HG03378 (cell line): ENCODE data around the gene PPP1R26.
"Not testable (repeated sequence)": the region's sequence is repeated elsewhere in the genome, so short reads cannot be mapped to it uniquely, and the experiment has no call there.

Source experiments
- ATAC-seq: cut with Tn5 transposase; IDR thresholded peaks from one replicate; pipeline ENCODE4 v1.9.1; 2021; ENCODE audit warnings: mild to moderate bottlenecking, moderate library complexity; ENCODE audit not compliant: unreplicated experiment

PPP1R26 gene

DNA sequence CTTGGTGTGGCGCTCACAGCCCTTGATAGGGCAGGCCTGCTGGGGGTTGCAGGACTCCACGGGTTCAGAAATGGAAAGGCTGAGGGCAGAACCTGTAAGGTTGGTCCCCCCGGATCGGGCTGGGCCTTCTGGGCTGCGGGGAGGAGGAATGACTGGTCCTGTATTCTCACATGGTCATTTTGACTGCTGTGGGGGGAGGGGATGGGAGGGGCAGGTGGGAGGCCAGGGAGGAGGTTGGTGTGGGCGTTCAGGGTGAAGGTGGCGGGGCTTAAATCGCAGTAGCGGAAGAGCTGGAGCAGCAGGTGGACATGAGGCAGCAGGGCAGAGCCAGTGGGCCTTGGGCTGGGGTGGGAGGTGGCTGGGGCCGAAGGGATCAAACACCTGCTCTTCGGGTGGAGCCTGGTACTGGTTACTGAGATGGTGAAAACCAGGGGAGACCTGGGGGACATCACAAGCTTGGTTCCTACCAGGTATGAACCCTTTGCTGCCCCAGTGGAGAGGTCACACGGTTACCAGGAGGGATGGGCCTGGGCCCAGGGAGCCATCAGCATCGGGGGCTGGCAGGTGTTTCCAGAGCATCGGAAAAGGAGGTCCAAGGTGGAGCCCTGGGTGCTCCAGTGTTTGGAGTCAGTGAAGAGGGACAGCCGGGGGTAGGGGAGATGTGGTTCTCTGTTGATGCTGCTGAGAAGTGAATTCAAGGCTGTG is 22.7 kb downstream of the PPP1R26 start:
- no peak for ATAC-seq

DNA sequence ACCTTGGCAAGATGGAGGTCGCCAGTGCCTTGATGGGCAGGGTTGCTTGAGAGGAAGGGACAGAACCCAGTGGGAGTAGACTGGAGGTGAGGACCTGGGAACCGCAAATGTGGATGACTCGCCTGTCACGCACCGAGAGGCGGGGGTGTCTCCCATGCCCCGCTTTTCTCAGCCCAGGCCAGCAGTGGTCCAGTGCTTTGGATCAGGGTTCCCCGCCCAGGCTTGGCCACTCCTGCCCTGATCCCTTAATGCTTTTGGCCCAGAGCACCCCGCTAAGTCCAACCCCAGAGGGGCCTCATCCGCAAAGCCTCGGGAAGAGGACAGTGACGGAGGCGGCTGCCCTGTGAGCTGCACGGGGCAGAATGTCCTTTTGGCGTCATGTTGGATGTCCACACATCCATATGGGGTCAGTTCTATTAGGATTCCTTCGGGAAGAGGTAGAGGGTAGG is 23.3 kb downstream of the PPP1R26 start:
- no peak for ATAC-seq

DNA sequence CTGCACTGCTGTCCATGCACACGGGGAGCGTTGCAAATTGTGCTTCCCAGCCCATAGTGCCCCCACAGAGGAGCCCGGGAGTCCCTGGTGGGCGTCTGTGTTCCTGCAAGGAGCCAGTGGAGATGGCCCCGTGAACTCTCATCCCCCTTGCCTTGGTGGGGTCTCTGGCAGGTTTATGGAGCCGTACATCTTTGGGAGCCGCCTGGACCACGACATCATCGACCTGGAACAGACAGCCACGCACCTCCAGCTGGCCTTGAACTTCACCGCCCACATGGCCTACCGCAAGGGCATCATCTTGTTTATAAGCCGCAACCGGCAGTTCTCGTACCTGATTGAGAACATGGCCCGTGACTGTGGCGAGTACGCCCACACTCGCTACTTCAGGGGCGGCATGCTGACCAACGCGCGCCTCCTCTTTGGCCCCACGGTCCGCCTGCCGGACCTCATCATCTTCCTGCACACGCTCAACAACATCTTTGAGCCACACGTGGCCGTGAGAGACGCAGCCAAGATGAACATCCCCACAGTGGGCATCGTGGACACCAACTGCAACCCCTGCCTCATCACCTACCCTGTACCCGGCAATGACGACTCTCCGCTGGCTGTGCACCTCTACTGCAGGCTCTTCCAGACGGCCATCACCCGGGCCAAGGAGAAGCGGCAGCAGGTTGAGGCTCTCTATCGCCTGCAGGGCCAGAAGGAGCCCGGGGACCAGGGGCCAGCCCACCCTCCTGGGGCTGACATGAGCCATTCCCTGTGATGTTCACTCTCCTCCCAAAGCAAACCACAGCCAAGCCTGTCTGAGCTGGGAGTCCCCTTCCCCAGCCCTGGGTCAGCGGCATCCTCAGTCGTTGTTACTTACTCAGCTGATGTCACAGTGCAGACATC is 24.0 kb downstream of the PPP1R26 start:
- no peak for ATAC-seq

DNA sequence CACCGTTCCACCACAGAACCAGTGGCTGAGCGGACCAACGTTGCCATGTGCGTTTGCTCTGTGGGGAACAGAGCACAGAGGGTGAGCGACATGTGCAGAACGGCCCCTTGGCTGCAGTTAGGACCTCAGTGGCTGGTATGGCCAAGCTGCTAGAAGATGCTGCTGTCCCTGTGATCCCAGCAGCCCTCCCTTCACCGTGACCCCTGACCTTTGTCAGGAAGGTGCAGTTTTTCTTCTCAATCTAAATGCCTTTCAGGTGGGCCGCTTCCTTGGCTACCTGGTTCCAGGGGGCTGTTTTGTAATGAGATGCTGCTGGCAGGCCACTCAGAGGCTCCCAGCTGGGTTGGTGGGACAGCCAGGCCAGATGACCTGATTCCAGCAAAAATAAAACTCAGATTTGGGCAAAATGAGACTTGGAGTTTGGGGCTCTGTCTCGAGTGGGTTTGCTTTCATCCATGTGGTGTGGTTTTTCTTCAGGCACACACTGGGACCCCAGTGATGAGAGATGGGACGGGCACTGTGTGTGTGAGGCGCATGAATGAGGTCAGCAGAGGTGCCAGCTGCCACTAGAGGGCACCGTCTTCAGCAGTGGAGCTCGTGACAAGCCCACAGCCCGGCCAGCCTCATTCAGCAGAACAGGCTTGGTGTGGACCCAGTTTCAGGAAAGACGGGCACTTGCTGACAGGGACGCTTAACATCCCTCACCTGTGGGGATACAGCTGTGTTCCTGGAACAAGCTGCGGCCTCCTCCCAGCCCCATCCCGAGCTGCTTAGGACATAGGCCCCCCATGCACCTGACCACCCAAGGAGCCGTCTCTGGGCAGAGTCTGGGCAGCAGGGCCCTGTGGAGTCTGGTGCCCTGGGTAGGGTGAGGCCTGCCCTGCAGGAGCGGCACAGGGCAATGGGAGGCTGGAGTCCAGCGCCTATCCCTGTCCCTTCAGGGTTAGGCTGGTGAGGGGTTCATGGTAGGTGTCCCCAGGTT is 25.0 kb downstream of the PPP1R26 start:
- ATAC-seq, result no peak

DNA sequence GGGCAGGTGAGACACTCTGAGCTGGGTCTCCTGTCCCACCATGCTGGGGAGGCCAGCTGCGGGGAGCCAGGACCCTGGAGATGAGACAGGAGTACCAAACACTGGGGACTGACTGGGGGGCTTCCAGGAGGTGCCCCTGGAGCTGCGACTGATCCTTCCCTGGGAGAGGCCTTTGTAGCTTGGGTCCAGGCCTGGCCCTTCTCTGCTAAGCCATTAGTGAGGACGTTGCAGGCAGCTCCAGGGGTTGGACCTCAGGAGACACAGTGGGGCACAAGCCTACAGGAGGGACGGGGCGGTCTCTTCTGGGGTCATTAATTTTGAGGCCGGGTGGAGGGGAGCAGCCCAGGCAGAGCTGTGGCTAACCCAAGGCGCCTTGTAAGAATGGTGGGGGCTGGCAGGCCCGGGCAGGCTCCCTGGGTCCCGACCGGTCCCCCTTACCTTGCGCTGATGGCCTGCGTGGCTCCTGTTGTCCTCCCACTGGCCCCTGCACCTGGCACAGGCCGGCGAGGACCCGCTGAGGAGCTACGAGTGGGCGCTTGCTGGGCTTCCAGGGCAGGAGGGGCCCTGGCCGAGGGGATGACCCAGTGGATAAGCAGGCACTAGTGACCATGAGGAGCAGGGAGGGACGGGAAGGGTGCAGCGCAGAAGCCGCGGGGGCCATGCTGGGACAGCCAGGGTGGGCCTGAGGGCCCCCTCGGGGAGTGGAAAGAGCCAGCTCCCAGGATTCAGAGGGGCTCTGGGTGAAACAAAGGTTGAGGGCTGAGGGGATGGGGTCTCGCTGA is 26.0 kb downstream of the PPP1R26 start:
- ATAC-seq, result no peak

DNA sequence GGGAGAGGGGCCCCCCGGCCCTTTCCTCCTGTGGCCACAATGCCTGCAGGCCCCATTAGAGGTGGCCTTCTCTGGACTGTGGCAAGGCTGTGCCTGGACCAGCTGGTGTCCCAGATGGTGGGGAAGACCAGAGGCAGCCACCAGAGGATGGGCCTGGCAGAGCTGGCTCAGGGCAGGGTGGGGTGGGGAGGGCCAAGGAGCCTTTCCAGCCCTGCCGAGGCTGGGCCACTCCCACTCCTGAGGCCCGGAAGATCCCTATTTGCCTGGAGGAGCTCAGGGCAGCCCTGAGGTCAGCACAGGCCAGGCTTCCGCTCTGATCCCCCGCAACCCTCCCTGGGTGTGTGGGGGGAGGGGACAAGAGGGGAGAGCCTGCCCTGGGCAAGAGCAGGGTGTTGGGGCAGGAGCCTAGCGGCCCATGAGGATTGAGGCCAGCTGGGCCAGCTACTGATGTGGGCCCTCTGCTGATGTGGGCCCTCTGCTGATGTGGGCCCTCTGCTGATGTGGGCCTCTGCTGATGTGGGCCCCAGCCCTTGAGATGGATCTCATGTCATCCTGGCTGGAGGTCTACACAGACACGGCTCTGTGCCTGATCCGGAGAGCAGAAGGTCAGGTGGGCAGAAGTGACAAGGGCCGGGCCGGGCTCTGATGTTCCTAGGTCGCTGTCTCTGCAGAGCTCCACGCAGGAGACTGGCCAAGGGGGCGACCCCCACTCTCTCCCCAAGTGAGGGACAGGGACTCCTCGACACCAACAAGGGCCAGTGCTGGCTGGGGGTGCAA is 26.9 kb downstream of the PPP1R26 start:
- ATAC-seq, result no peak

DNA sequence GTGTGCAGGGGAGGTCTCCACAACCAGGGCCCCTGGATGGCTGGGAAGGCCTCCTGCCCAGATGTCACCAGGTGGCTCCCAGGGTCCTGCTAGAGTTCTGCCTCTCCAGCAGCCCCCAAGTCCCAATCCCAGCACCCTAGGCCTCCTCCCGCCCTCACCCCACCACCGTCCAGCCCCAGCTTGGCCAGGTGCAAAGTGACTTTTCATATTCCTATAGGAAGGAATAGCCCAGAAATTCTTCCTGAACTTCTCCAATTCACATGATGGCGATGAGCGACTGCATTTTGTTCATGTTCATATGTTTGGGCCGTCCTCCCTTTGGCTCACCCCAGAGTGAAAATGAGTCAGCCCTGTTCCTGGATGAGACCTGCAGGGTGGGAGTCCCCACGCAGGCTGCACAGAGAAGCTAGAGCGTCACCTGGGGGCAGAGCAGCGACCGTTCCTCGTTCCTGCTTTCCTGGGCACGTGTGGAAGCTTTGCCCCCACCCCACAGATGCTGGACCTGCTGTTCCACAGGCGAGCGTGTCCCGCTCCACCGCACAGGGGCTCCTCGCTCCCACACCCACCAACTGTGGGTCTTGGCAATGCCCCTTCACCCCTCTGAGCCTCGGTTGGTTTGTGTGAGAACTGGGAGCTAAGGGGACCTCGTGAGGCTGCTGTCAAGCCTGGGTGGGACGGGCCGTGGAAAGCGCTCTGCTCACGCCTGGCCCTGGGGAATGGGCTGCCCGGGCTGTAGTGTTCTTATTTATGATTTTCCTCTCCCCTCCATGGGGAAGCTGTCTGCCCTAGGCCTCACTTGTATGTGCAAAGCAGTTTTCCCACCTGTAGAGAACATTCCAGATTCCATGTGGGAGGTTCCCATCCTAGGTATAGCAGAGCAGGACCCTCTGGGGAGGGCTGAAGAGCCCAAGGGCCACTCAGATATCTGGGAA is 27.8 kb downstream of the PPP1R26 start:
- no peak for ATAC-seq

DNA sequence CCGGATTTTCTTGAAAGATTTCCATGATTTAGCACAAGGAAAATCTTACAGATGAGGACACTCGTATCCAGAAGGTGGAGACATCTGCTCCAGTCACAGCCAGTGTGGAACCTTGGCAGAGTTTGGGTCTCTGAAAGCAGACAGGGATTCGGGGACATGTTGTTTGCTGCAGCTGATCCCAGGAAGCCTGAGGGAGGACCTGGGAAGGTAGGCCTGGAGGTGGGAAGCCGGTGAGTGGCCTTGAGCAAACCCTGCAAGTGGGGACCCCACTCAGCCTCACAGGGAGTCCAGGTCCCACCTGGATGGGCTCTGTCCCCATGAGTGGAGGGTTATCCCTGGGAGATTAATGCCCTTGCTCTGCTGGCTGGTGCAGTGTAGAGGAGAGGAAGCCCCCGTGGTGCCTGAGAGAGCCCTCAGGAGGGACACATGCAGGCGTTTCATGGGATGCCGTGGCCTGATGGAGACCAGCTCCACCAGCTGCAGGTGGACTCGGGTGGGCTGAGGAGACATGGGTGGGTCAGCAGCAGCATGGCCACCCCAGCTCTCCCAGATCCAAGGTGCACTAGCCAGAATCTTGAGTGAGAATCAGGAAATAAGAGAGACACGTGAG is 28.7 kb downstream of the PPP1R26 start:
- ATAC-seq, result no peak

DNA sequence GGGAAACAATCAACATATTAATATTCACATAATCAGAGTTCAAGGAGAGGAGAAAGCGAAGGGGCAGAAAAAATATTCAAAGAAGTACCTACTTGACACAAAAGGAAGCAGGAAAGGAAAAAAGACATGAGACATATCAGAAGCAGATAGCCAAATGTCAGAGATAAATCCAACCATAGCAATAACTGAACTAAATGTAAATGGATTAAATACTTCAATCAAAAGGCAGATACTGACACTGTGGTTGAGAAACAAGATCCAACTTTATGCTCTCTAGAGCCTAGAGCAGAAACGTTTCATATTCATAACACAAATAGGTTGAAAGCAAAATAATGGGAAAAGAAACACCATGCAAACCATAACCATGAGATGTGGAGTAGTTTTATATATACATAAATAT is 29.9 kb downstream of the PPP1R26 start:
- no peak for ATAC-seq

DNA sequence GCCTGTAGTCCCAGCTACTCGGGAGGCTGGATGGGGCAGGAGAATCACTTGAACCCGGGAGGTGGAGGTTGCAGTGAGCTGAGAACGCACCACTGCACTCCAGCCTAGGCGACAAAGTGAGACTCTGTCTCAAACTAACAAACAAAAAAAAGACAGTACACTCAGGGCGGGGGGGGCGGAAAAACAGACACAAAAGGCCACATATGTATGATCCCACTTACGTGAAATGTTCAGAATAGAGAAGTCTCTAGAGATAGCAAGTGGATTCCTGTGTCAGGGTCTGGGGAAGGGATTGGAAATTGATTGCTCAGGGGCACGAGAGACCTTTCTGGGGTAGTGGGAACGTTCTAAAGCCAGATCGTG is 32.6 kb downstream of the PPP1R26 start:
- ATAC-seq, result no peak

DNA sequence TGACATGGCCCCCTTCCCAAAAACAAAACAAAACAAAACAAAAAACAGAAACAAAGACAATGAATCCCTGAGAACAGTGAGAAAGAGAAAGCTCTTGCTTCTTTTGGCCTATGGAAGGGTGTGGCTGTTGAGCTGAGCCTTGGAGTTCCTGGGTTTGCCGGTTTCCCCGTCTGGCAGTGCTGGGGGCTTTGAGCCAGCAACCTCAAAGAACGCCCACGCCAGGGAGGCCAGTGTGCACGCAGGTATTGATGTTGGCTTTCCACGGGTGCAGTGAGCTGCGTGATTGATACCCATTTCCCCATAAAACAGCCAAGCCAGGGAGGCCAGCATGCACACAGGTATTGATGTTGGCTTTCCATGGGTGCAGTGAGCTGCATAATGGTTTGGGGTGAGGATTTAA is 33.3 kb downstream of the PPP1R26 start:
- ATAC-seq, result no peak

DNA sequence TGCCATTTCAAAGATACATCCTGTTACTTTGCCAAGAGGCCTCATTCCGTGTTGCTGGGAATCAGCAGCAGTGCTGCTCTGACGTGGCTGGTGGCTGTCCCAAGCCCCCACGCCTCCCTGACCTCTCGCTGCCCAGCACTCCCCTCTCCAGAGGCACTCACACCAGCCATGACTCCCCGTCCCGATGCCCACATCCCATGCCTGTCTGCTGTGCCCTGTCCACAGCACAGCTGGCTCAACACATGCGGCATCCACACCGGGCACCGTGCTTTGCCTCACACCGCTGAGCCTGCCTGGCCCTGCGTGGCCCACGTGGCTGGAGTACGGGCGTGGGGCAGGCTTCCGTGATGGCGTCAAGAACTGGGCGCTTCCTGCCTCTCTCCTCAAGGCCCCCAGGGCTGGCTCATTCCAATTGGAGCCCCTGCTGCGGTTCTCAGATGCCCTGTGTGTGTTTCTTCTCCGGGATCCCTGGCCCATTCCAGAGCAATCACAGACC is 33.8 kb downstream of the PPP1R26 start:
- no peak for ATAC-seq

DNA sequence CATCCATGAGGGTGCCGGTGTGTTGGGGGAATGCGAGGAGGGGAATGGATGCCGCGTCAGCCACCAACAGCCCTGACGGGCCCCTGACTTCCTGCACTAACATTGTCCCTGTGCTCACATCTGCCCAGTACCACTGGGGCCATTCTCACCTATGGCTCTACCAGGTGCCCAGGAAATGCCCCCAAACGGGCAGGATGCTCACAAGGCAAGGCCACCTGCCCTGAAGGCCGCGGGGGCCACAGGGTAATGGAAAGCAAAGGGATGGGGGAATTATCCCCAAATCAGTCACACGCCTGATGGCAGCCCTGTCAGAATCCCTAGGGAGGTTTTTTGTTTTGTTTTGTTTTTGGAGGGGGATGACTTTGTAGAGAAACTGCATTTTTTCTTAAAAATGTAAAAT is 34.3 kb downstream of the PPP1R26 start:
- ATAC-seq, result not testable (repeated sequence)

DNA sequence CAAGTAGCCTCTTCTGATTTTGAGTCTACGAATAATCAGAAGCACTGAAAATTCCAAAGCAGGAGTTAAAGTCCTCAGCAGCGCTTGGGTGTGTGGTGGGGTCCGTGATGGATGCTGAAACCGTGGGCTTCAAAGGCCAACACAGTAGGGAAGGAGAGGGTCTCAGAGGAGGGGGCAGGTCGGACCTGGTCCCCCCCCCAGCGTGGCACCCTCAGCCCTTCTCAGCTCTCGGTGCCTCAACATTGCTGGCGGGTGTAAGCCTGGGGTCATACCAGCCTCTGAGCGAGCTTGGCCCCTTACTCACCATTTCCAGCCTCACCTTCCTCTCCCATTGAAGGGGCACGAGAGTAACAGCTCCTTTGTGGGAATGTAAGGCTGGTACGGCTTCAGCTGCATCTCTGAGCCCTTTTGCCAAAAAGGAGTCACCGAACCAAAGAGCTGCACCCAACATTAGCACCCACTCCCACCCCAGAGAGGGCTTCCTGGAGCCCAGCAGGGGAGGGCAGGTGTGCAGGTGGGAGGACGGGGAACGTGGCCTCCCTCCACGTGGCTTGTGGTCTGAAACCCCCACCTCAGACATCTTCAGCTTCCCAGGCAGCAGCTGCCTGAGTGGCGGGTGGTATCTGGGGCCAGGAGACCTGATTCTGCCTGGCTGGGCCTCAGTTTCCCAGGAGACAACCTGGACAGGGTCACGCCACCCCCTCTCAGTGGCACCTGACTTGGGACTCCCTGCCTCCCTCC is 34.9 kb downstream of the PPP1R26 start:
- ATAC-seq, result no peak

DNA sequence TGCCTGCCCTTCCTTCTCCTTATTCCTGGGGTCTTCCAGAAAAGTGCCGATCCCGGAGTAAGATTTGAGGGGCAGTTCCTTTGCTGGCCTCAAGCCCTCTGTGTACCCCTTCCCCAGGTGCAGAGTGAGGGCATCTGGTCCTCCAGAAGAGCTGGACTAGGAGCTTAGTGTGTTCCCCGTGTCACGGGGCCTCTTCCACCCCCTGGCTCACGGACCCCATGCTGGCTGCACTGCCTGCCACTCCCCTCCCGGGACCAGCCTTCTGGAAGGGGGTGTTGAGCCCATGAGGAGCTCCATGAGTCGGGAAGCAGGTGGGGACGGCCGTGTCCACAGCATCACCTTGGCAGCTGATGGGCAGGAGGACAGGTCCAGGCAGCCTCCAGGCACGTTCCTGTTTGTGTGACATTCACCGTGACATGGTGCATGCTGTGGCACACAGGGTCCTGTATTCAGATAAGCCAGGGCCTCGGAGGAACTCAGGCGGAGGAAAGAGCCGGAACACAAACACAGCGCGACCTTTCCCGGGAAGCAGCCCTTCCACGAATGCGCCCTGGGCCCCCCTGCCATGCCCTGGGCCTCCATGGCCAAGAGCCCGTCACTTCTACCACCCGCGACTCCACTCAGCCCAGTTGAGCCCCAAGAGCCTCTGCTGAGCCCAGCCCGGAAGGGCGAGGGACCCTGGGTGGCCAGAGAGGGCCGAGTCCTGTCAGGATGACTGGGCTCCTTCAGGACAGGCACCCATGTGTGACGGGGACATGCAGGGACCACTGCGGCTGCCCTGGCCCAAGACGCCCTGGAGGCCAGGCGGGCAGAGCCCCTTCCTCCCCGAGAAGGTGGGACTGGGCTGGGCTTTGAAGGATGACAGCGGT is 35.7 kb downstream of the PPP1R26 start:
- ATAC-seq, result no peak

DNA sequence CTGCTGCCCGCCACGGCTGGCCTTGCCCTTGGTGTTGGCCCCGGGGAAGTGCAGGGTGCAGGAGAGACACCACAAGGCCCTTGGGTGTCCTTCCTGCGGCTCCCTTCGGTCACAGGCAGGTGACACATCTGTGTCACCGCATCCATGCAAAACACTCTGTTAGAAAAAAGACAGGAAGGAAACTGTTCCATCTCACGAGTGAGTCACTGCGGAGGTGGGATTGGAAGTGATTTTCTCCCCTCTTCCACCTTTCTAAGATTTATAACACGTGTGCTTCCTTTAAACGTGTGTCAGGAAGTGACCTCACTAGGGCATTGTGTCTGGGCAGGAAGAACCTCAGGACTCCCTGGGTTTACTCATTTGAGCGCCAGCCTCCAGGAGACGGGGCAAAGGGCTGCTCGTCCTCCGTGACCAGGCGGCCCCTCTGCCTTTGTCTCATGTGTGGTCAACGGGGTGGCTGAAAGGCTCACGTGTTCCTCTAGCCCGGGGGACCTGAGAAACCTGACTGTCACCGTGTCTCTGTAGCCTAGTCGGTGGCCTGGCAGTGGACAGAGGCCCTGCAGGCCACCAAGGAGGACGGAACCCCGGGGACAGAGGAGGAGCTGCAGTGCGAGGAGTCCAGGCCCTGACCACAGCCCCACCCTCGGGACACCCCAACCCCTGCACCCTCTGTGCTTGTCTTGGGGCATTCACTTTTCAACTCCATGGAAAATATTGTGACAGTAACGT is 36.7 kb downstream of the PPP1R26 start:
- ATAC-seq, result no peak
